GM19452 (cell line): Measurements from ENCODE around the gene GLRA2.

Experiments used
- ATAC-seq: cut with Tn5 transposase; IDR thresholded peaks from one replicate; pipeline ENCODE4 v1.9.1; 2021; ENCODE audit not compliant: unreplicated experiment

The GLRA2 gene

DNA sequence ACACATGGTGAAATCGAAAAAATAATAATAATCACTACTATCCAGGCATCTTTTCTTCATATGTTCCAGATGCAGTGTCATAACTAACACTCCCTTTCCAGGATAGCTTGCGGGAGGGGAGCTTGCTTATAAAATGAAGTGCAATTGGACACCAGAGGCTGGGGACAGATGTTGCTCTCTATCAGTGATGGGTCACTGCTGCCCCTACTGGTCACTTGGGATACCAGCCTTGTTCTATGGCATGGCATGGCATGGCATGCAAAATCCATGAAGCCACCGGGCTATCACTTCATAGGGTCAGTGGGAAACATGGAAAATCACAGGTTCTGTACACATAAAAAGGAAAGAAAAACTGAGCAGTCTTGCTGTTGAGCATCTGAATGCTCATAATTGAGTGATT, 168.1 kb downstream of the GLRA2 start:
- no peak for ATAC-seq

DNA sequence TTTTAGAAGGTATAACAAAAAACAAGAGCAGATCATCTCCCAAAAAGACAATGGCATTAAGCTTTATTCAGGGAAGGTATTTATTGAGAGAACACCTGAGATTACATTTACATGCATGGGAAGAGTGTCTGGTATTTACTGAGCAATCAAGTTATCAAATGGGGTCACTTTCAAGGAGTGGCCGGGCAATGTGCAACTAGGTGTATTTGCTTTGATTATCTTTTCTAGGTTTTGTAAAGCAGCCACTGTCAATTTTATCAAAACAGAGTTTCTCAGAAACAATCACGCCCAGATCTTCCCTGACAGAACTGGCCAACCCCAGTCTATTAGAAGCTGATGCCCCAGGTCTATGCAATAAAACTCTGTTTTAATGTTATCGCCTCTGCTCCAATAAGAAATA, 169.5 kb downstream of the GLRA2 start:
- no peak for ATAC-seq

DNA sequence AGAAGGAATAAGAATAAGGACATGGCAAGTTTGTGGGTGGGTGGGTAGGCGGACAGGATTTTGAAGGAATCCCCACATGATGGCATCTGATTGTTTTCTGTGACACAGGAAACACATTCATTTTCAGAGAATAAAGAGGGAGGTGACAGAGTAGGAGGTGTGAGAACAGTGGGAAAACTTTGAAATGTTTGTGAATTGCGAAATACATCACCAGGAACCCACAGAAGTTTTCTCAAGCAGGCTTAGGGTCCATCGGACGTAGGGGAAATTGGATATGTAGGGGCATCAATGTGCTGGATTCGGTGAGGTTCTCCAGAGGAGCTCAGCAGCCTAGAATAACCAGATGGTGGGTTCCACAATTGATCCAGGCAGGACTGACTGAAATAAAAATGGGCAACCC, 171.6 kb downstream of the GLRA2 start:
- no peak for ATAC-seq

DNA sequence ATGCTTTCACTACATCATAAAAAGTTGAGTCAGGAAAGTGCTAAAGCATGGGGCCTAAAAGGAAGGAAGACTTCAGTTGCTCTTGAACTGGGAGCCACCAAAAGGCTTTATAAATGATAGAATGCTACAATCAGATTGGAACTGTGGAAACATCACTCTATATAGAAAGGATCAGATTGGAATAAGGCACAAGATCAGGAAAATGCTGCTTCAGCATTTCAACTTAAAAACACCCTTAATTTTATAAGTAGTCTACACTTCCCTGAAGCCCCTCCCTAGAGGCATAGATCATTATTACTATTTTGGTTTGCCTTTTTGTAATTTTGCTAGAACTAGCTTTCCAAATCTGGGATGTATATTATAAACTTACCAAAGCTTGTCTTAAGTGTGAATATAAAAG, 172.8 kb downstream of the GLRA2 start:
- no peak for ATAC-seq

DNA sequence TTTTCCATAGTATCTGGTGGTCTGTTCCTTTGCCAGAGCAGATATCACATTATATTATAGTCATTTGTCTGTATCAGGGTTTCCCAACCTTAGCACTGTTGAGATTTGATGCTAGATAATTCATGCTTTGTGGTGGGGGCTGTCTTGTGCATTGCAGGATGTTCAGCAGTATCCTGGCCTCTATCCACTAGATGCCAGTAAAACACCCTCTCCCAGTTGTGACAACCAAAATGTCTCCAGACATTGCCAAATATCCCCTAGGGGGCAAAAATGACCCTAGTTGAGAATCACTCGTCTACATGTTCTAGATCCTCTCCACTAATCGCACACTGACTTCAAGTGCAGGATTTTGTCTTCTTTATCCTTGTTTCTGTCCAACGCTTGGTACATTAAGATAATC, 182.8 kb downstream of the GLRA2 start:
- no peak for ATAC-seq

DNA sequence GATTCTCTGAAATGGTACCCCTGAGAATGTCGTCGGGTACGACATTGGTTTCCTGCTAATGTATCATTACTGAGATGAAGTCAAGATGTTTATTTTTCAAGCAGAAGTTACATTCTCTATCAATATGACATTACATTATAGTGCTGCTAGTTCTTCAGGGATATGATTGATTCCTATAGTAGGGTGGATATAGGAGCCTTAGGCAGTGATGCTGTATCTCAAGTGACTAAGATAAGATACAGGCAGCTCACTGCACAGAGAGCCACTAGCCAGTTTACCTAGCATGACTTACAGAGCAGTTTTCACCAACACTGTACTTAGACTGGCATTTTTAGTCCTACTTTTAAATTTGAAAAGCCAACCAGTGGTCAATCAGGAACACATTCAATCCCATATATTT, 188.6 kb downstream of the GLRA2 start:
- no peak for ATAC-seq

DNA sequence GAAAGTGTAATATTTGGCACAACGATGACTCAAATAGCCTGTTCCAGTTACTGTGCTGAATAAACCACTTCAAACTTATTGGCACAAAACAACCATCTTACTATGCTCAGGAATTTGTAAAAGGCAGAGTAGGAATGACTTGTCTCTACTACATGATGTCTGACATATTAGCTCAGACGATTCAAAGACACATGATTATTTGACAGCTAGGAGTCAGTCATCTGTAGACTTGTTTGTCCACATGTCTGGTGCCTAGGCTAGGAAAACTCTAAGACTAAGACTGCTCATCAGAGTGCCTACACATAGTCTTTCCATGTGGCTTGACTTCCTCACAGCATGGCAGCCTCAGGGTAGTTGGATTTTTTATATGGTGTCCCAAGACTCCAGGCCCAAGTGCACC, 189.1 kb downstream of the GLRA2 start:
- ATAC-seq, result no peak

DNA sequence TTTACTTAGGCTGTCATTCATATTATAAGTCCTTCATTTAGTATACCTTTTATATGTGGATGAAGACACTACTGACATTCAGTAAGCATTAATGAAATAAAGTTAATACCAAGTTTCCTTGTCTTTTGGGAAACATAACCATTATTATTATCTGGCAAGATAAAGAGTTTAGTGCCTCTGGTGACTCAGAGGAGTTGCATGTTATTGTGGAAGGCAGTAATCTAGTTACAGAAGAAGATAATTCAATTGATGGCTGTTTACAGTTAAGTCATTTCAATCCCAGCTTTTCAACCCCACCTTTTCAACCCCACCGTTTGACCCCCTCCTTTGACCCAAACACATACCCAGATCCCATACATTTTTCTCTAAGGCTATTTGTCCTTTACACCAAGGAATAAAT, 199.7 kb downstream of the GLRA2 start:
- no peak for ATAC-seq

DNA sequence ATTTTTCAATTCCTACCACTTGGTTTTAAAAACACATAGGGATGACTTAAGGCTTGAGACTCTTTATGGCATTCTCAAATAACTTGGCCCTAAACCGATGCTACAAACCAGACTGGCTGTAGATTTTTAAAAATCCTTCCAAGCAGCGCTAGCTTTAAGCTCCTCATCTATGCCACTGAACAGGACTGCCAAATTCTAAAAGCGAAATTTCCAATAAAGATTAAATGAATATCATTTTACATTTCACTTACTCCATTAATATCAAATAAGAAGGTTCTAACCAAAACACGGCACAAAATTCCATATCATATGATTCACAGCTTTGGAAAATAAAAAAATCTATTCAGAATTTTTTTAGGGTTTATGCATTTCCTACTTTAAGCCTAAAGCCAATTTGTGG, 209.3 kb downstream of the GLRA2 start:
- no peak for ATAC-seq

DNA sequence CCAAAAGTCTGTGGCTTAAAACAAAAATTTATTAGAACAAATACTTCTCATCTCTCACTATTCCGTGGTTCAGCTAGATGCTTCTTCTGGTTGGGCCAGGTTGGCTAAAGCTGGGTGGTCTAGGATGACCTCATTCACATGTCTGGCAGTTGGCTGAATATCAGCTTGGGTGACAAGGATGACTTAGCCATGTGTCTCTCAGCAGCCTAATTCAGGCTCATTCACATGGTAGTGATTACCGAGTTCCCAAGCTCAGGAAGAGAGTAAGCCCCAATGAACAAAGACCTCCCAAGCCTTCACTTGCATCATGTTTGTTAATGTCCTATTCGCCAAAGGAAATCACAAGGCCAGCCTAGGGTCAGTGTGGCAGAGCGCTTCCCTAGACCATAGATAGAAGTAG, 224.1 kb downstream of the GLRA2 start:
- ATAC-seq, result no peak

DNA sequence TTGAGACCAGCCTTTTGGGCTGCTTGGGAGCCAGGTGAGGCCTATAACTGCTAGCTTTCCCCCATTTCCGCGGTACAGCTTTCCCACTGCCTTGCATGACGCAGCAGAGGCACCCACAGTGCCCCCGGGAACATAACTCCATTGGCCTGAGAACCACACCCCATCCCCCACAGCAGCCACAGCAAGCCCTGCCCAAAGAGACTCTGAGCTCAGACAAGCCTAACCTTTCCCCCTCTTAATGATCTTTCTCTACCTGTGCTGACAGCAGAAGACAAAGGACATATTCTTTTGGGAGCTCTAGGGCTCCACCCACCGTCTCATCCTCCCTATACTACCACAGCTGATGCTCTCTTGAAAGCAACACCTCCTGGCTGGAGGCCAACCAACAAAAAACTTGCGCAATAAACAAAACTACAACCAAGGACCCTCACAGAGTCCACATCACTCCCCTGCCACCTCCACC, 228.7 kb downstream of the GLRA2 start:
- no peak for ATAC-seq

DNA sequence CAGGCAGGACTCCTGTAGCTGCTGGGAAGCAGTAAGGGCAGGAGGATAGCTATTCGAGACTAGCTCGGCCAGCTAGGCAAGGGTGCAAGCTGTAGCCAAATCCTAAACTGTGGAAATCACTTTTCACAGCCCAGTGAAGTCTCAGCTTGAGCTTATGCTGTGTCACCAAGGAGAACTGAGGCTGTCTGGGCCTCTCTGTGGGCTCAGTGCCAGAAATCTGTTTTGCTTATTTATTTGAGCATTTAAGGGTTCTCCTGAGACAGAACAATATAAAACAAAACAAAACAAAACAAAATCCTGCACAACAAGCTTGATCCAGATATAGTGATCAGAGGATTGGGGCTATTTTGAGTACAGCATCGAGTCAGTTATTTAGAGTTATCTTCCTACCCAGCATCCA, 246.1 kb downstream of the GLRA2 start:
- no peak for ATAC-seq

DNA sequence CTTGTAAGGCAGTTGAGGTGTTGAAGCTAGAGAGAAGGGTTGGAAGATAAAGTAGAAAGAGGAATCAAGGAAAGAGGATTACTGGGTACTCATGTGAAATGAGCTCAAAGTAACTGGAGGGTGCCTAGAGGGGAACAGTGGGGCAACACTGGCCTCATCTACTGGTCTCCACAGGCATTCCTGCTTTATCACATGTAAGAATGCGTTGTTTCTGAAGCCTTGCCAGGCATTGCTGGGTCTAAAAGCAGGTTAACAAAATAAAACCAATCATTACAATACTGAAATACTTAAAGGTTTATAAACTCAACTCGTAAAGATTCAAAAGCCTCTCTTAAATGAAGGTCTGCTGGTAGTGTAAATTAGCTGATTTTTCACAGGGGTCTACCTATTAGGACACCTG, 247.6 kb downstream of the GLRA2 start:
- no peak for ATAC-seq

DNA sequence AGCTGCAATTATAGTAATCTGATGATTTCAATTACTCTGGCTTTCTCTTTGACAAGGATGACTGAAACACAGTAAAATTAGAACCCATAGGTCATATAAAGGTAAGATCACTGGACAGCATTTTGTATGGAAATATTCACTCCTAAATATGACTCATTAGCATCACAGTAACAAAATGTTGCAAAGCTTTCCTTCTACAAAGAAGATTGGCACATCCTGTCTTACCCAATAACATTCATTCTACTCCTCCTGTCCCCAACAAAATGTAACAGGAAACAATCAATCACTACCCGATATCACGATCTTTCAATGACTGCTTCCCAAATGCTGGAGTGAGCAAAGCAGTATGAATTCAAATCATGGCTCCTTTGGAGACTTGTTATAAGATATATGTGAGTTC, 248.2 kb downstream of the GLRA2 start:
- ATAC-seq, result no peak

DNA sequence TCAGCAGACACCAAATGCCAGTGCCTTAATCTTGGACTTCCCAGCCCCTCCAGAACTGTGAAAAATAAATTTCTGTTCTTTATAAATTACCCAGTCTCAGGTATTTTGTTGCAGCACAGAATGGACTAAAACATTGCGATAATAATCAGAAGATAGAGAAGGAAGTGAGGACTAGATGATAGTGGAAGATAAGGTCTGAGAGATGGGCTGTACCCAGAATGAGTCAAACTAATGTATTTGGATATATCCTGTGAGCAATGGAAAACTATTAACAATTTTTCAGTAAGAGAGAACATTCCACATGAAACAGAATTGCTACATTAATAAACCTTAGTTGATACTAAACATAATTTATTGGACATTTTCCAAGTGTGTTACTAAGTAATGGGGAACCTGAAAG, 250.2 kb downstream of the GLRA2 start:
- no peak for ATAC-seq
